ENCODE results near the gene ZNF462. TPM values are rescaled to one million over a fixed set of nuclear protein-coding genes. Genes with fewer than 3 reads are reported as not detected.

The ZNF462 gene
- polyA plus RNA-seq, 2 of the 4 experiments (the other 2 are of a cell fraction): 2.4 to 3.9 TPM

GRCh38 chr9:107008011-107008410 is 145.0 kb downstream of the ZNF462 start:
- POLR2A ChIA-PET: no interaction called here
- TF ChIP-seq NPAS2 (CRISPR knock-in tag; IDR thresholded peaks at IDR 0.05; ENCODE audit: borderline replicate concordance) (no peak), HOXB5 (CRISPR knock-in tag; IDR thresholded peaks at IDR 0.05) (no peak), POLR2AphosphoS2 (conservative IDR thresholded peaks at IDR 0.05; ENCODE audit: low read length) (no peak), POLR2A (IDR thresholded peaks at IDR 0.05; ENCODE audit: low read length) (no peak), CHD4 (IDR thresholded peaks at IDR 0.05; ENCODE audit: borderline replicate concordance) (no peak), TFCP2L1 (CRISPR knock-in tag; IDR thresholded peaks at IDR 0.05) (no peak), CTCF (IDR thresholded peaks at IDR 0.05) (no peak), EP300 (IDR thresholded peaks at IDR 0.05) (no peak)
- Histone ChIP-seq H3K4me2 (no peak overlapping the region), H3K4me1 (no peaks in the 10 kb centered on the region), H3K4me3 (no peak overlapping the region), H3K27ac (no peak overlapping the region), H3K9me3 (no peaks in the 10 kb centered on the region)
- WGBS (ENCODE audit: missing lambda C conversion rate): 92% methylated on average over 3 of the region's 3 CpGs
- DNase-seq (ENCODE audit: low read depth in 1 of 2, low spot score in 1 of 2): no peak
- CTCF ChIA-PET: interaction anchor here (1.0 kb wide), 1 partner anchor 13 kb away, joined by 3 read pairs; no protein-coding TSS in a partner anchor
- ATAC-seq: no peak
- no peak for FAIRE-seq

DNA sequence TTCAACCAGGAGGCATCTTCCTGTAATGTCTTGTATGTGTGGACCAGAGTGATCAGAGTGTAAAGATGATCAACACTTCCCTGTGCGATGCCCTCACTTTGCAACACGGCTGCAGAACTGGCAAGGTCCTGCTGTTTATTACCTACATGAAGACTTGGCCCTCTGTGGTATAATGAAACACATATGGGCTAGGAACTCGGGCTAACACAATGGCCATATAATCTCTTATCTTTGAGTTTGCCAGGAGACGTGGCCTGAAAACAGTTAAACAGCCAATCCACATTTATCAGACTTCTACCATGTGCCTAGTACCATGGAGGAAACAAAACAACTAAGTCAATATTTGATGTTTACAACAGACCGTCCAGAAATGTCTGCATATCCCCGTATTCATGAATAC is 145.5 kb downstream of the ZNF462 start:
- ATAC-seq: no peak
- no peaks in the 10 kb centered on the region for H3K4me1 ChIP-seq
- ChIA-PET CTCF (no interaction called here), POLR2A (no interaction called here)
- no peak for DNase-seq (ENCODE audit: low read depth in 1 of 2, low spot score in 1 of 2)
- WGBS (ENCODE audit: missing lambda C conversion rate): 78% methylated on average over 6 of the region's 6 CpGs
- no peak overlapping the region for H3K4me3 ChIP-seq
- FAIRE-seq: no peak
- no peak overlapping the region for H3K4me2 ChIP-seq
- TF ChIP-seq GATA3 (IDR thresholded peaks at IDR 0.05; ENCODE audit: borderline replicate concordance) (no peak), ZSCAN20 (CRISPR knock-in tag; IDR thresholded peaks at IDR 0.05) (no peak), RARB (CRISPR knock-in tag; IDR thresholded peaks at IDR 0.05) (no peak), KDM5A (IDR thresholded peaks at IDR 0.05) (no peak), NR3C1 (IDR thresholded peaks at IDR 0.05) (no peak), RNF2 (IDR thresholded peaks at IDR 0.05; ENCODE audit: borderline replicate concordance, low read depth) (no peak), TP53 (CRISPR knock-in tag; IDR thresholded peaks at IDR 0.05) (no peak), HEYL (CRISPR knock-in tag; IDR thresholded peaks at IDR 0.05) (no peak), EHF (CRISPR knock-in tag; IDR thresholded peaks at IDR 0.05) (no peak), CHD2 (IDR thresholded peaks at IDR 0.05; ENCODE audit: low read length, partially characterized antibody) (no peak)
- TF ChIP-seq, protein P1, sequence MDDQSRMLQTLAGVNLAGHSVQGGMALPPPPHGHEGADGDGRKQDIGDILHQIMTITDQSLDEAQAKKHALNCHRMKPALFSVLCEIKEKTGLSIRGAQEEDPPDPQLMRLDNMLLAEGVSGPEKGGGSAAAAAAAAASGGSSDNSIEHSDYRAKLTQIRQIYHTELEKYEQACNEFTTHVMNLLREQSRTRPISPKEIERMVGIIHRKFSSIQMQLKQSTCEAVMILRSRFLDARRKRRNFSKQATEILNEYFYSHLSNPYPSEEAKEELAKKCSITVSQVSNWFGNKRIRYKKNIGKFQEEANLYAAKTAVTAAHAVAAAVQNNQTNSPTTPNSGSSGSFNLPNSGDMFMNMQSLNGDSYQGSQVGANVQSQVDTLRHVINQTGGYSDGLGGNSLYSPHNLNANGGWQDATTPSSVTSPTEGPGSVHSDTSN (IDR thresholded peaks at IDR 0.05): no peak
- H3K9me3 ChIP-seq: no peaks in the 10 kb centered on the region
- H3K27ac ChIP-seq: no peak overlapping the region

DNA sequence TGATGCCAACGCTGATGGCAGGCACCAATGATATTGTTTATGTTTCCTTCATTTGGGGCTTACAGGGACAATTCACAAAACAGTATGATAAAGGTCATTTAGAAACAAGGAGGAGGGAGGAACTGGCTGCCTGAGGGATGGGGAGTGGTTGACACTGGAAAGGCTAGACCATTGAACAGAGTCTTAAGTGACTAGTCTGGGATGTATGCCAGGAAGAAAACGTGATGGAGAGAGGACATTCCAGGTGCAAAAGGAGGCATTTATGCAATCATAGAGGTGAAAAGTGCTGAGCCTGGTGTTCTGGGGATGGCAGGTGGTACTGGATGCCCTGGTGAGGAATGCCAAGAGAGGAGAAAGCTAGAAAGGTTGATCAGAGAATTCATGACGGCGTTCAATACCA is 153.4 kb downstream of the ZNF462 start:
- H3K4me1 ChIP-seq: 0 out of 3 replicates have a peak, but pooled peaks cover 3% of the 10 kb centered on the region
- H3K4me3 ChIP-seq: no peak overlapping the region
- H3K4me2 ChIP-seq: no peak overlapping the region
- POLR2A ChIA-PET: no interaction called here
- TF ChIP-seq, protein P2, sequence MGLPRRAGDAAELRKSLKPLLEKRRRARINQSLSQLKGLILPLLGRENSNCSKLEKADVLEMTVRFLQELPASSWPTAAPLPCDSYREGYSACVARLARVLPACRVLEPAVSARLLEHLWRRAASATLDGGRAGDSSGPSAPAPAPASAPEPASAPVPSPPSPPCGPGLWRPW (IDR thresholded peaks at IDR 0.05): no peak
- TF ChIP-seq KDM1A (IDR thresholded peaks at IDR 0.05; ENCODE audit: low read depth) (no peak), JUNB (IDR thresholded peaks at IDR 0.05) (no peak), CEBPB (IDR thresholded peaks at IDR 0.05) (no peak), CBX8 (IDR thresholded peaks at IDR 0.05) (no peak), RFX5 (IDR thresholded peaks at IDR 0.05) (no peak), HEYL (CRISPR knock-in tag; IDR thresholded peaks at IDR 0.05) (no peak), MAZ (IDR thresholded peaks at IDR 0.05; ENCODE audit: borderline replicate concordance, low read depth, low read length) (no peak), CHD2 (IDR thresholded peaks at IDR 0.05; ENCODE audit: low read length, partially characterized antibody) (no peak), ZC3H11A (IDR thresholded peaks at IDR 0.05) (no peak), RAD21 (conservative IDR thresholded peaks at IDR 0.05 in 1 of 2, IDR thresholded peaks at IDR 0.05 in 1 of 2) (no peak), HDAC2 (IDR thresholded peaks at IDR 0.05) (no peak), RCOR1 (IDR thresholded peaks at IDR 0.05; ENCODE audit: low read depth, low read length) (no peak), TP53 (CRISPR knock-in tag; IDR thresholded peaks at IDR 0.05) (no peak)
- TF ChIP-seq, protein P3, sequence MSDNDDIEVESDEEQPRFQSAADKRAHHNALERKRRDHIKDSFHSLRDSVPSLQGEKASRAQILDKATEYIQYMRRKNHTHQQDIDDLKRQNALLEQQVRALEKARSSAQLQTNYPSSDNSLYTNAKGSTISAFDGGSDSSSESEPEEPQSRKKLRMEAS (IDR thresholded peaks at IDR 0.05): no peak
- TF ChIP-seq, protein P1 (IDR thresholded peaks at IDR 0.05): no peak
- peaks cover 14% of the 10 kb centered on the region for H3K9me3 ChIP-seq
- under 1% methylated on average over 4 of the region's 4 CpGs for WGBS (ENCODE audit: missing lambda C conversion rate)
- FAIRE-seq (no peak), DNase-seq (ENCODE audit: low read depth in 1 of 2, low spot score in 1 of 2) (no peak), ATAC-seq (no peak)
- CTCF ChIA-PET: interaction anchor here (0.6 to 1.4 kb wide), 2 partner anchors 57 to 1156 kb away, joined by 3 read pairs; no protein-coding TSS in a partner anchor
- no peak overlapping the region for H3K27ac ChIP-seq
